ENCODE measurements around the gene TRMT2A. TPM values are rescaled to one million over a fixed set of nuclear protein-coding genes. Genes with fewer than 3 reads are reported as not detected.

Gene TRMT2A
- total RNA-seq, 2 experiments from 2014 or later, result 97.5 to 118 TPM

- ChIA-PET POLR2A (no interaction called here), CTCF (ENCODE audit: unreplicated experiment) (interaction anchor here (0.6 kb wide), 1 partner anchor 11 kb away, joined by 3 read pairs; the partner anchor contains the start of gene TRMT2A)
- TF ChIP-seq EZH2phosphoT487 (IDR thresholded peaks at IDR 0.05; ENCODE audit: borderline replicate concordance, low read depth, low read length) (no peak), CTCF (conservative IDR thresholded peaks at IDR 0.05; ENCODE audit: low read length) (no peak)
- DNase-seq (ENCODE audit: low spot score), result no peak
- Histone ChIP-seq H3K4me3 (ENCODE audit: low read depth, low read length, poor library complexity, severe bottlenecking) (no peak overlapping the region), H3K4me2 (ENCODE audit: low read length) (no peak overlapping the region), H3K9me3 (ENCODE audit: low read length) (no peaks in the 10 kb centered on the region), H2AFZ (ENCODE audit: low read length) (no peak overlapping the region), H3K9me2 (ENCODE audit: insufficient read depth, low read length) (no peaks in the 10 kb centered on the region), H3K27ac (ENCODE audit: low read depth, low read length, poor library complexity, severe bottlenecking) (no peak overlapping the region), H3K79me2 (ENCODE audit: insufficient read depth, low read depth, low read length) (peaks cover 4% of the 10 kb centered on the region; the same call in 1 of the 2 replicates), H3K36me3 (ENCODE audit: insufficient read depth, low read length) (peaks cover 58% of the 10 kb centered on the region), H4K20me1 (ENCODE audit: insufficient read depth, low read length) (peaks cover 9% of the 10 kb centered on the region), H3K4me1 (ENCODE audit: insufficient read depth, low read length, poor library complexity, severe bottlenecking) (peaks cover 11% of the 10 kb centered on the region)
- intact Hi-C loops (cut with micrococcal nuclease; ENCODE audit: unreplicated experiment), result no loop called here
- BruUV-seq (replicated peaks), result no TSS peak
These were observed 11.0 kb upstream of the TRMT2A start for GRCh38 chr22:20127869-20128618.

GRCh38 chr22:20127318-20127868, 10.4 kb upstream of the TRMT2A start:
- H4K20me1 ChIP-seq (ENCODE audit: insufficient read depth, low read length), result peaks cover 9% of the 10 kb centered on the region
- POLR2A ChIA-PET, result no interaction called here
- H3K4me3 ChIP-seq (ENCODE audit: low read depth, low read length, poor library complexity, severe bottlenecking), result no peak overlapping the region
- DNase-seq (ENCODE audit: low spot score), result no peak
- no peak overlapping the region for H2AFZ ChIP-seq (ENCODE audit: low read length)
- H3K36me3 ChIP-seq (ENCODE audit: insufficient read depth, low read length), result peaks cover 63% of the 10 kb centered on the region
- H3K79me2 ChIP-seq (ENCODE audit: insufficient read depth, low read depth, low read length), result peaks cover 5% of the 10 kb centered on the region; the same call in 1 of the 2 replicates
- TF ChIP-seq CTCF (conservative IDR thresholded peaks at IDR 0.05; ENCODE audit: low read length), result no peak
- TF ChIP-seq EZH2phosphoT487 (IDR thresholded peaks at IDR 0.05; ENCODE audit: borderline replicate concordance, low read depth, low read length), result no peak
- H3K4me1 ChIP-seq (ENCODE audit: insufficient read depth, low read length, poor library complexity, severe bottlenecking), result peaks cover 11% of the 10 kb centered on the region
- H3K27ac ChIP-seq (ENCODE audit: low read depth, low read length, poor library complexity, severe bottlenecking), result no peak overlapping the region
- BruUV-seq (replicated peaks), result no TSS peak
- H3K4me2 ChIP-seq (ENCODE audit: low read length), result no peak overlapping the region
- intact Hi-C loops (cut with micrococcal nuclease; ENCODE audit: unreplicated experiment), result no loop called here
- CTCF ChIA-PET (ENCODE audit: unreplicated experiment), result no interaction called here
- no peaks in the 10 kb centered on the region for H3K9me3 ChIP-seq (ENCODE audit: low read length)
- H3K9me2 ChIP-seq (ENCODE audit: insufficient read depth, low read length), result no peaks in the 10 kb centered on the region

Data from OCI-LY7 (cell line).